Fibroblast of pulmonary artery (primary cell): Measurements from ENCODE around the gene HOXB3.

Source experiments
- DNase-seq: peaks from one replicate; pipeline ENCODE4 v3.0.0-alpha.2; 2010; ENCODE audit warnings: low read depth
- H3K4me3 ChIP-seq: replicated peaks from 2 replicates; pipeline ENCODE4 v1.5.1; 2011; ENCODE audit warnings: low read depth, mild to moderate bottlenecking, control low read depth, low read length, moderate library complexity
- CTCF ChIP-seq: IDR thresholded peaks from 2 replicates; pipeline ENCODE4 v1.5.1; 2011; ENCODE audit warnings: mild to moderate bottlenecking, control low read depth, low read length, inconsistent platforms; ENCODE audit errors: missing control alignments

Gene HOXB3

GRCh38 chr17:48596000-48596734 lies 6.1 kb upstream of the HOXB3 start:
- TF ChIP-seq CTCF = no peak
- no peak for DNase-seq
- H3K4me3 ChIP-seq = no peak overlapping the region

DNA sequence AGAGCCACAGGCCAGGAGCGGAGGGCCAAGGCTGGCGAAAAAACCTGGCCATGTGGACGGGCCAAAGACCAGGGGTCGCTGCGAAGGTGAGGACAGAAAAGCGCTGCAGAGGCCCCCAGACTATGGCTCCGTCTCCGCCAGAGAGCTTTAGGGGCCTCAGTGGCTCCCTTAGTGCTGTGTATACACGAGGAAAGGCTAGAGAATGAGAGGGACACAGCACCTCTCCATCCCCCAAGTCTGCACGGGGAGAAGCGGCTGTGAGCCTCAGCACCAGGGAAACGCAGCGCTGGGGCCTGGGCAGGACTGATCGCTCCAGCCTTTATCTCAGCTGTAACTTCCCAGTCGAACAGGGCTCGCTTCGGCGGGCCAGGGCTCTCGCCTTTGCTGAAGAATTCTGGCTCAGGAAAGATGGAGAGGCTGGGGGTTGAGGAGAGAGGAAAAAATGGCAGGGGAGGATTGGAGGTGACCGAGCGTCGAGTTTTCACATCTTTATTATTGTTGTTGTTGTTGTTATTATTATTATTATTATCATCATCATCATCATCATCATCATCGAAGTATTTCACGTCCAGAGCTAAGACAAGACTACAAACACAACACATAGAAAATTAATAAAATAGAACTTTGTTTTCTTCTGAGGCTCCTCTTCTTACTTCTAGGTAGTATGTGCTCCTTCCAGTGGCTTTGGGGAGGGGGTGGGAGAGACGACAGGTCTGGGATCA lies 5.4 kb upstream of the HOXB3 start:
- H3K4me3 ChIP-seq = no peak overlapping the region
- no peak for TF ChIP-seq CTCF
- DNase-seq = no peak

DNA sequence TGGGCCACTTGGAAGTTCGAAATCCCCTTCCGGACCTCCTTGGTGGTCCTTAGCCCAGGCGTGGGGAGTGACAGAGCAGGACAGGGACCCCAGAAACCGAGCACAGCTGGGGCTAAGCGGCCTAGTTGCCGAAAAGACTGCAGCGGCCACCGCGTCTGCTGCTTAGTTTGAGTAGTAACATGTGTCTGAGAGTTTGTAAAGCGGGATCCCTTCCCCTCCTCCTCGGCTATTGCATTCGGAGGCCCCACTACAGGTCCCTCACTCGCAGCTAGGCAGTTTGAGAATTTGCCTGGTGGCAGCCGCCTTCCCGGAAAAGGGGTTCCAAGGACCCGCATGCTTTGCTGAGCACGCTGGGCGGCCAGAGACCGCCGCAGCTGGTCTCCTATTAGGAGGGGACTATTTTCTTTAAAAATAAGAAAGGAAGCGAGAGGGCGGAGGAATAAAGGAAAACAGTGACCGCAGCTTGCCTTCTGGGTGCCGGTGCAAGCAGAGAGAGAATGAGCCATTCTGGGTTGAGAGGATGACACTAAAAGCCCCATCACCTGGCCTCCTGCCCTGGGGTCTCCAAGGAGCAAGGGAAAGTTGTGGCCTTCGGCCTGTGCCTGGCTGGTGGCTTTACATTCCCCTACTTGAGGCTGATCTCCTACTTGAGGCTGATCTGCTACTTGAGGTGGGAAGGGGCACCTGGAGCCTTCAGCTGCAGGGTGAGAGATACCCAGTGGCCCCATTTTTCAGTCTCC lies 4.7 kb upstream of the HOXB3 start:
- no peak for TF ChIP-seq CTCF
- no peak for DNase-seq
- H3K4me3 ChIP-seq = no peak overlapping the region

DNA sequence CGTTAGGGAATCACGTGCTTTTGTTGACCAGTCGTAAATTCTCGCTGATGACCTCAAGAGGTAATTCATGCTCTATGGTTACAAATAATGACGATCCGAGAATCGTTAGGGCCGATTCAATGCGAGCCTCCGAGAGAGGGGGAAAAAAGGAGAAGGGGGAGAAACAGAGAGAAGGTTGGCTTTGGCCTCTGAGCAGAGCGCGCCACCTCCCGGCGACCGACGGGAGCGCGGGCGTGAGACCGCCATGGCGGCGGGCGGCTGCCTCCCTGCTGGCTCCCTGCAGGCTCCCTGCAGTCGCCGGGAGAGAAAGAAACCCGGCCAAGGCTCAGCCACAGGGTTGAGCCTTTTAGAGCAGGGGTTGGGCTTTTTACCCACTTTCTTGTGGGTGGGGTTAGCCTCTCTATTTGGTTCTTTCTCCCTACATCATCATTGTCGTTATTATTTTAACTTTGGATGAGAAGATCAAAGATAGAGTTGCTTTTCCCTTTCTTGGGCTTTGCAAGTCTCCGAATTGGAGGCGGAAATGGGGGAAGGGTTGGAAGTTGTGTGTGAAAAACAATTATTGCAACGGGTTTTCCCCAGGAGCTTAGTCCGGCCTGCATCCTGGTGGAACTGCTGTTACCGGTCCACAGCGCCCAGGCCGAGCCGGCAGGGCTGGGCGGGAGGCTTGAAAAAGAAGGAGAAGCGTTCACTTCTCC lies 3.9 kb upstream of the HOXB3 start:
- TF ChIP-seq CTCF = peak; percentile 75
- peak; percentile 81 for DNase-seq
- peak overlapping the region; percentile 48 for H3K4me3 ChIP-seq

DNA sequence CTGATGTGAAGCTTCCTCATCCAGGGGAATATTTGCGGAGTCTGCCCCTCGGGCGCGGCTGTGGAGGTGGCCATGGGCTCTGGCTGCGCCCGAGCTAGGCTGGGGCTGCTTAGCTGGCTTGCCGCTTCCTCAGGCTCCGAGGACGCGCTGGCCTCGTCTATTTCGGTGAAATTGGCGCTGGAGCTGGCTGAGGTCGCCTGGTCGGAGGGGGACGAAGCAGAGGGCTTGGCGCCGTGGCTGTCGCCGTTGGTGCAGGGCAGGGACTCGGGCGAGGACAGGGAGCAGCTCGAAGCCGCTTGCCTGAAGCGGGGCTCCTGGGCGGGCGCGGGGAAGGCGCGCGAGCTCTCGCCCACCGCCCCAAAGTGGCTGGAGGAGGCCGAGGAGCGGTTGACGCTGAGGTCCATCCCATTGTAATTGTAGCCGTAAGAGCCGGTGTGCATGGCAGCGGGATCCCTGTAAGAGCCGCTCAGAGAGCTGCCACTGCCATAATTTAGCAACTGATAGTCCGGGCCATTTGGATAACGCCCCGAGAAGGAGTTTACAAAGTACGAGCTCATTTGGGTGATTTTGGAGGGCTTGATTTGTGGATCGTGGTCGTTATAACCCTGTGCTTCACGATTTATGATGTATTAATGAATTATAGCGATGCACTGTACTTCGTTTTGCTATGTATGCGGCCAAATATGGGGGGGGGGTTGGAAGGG lies 3.2 kb upstream of the HOXB3 start, which contains the start of gene HOXB5:
HOXB5 (minus strand) TSS at position 654 of the 704 bp plus-strand sequence; CDS start at position 557, 97 bp downstream.
- TF ChIP-seq CTCF = no peak
- H3K4me3 ChIP-seq = peak within 1 kb of the TSS; percentile 48
- DNase-seq = no peak

- peak overlapping the region; percentile 48 for H3K4me3 ChIP-seq
Measured at GRCh38 chr17:48592577-48592976, 2.5 kb upstream of the HOXB3 start.

More at GRCh38 chr17:48592577-48592976, 2.5 kb upstream of the HOXB3 start:
- no peak for DNase-seq
- no peak for TF ChIP-seq CTCF
